T47D (cell line): Measurements from ENCODE around the gene ARL15.
A peak's percentile ranks its signal among the peaks of the same experiment; 100 is the strongest.

Experiments used
- DNase-seq, 2 experiments: peaks; one replicate each; pipeline versions ENCODE4 v3.0.0 to v3.0.0-alpha.2; 2011 to 2012; ENCODE audit warnings: low read depth in 1 of 2, low spot score in 1 of 2
- JUND ChIP-seq: IDR thresholded peaks from 2 replicates; pipeline ENCODE4 v1.6.1; 2012; ENCODE audit warnings: low read depth
- in situ Hi-C: cut with HindIII; loops from 2 replicates; pipeline ENCODE4 v1.10.0; 2016; ENCODE audit warnings: low sequenced_read_pairs, low pct_unique_long_range_greater_than_20kb

The ARL15 gene

DNA sequence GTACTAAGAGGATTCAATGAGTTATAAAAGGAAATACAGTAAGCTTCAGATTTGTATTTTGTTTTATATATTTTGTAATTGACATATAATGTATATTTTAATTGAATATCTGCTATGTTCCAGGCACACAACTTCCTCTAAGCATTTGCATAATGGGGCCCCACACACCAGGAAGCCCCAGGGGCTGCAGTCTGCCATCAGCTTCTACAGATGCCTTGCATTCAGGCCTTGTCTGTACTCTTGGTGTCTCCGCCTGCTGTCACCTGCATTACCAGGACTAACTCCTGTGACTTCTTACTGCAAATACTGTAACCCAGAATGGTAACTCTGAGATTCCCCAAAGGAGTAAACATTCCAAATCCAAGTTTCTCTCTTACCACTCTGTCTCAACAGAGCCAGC lies 20.6 kb downstream of the ARL15 start:
- TF ChIP-seq JUND, result no peak
- in situ Hi-C loops, result no loop called here
- no peak for DNase-seq

- in situ Hi-C loops, result no loop called here
- DNase-seq, result no peak
- TF ChIP-seq JUND, result no peak
Measured at GRCh38 chr5:54288568-54289217, 21.7 kb downstream of the ARL15 start.

GRCh38 chr5:54285686-54286085 lies 24.7 kb downstream of the ARL15 start:
- in situ Hi-C loops, result no loop called here
- TF ChIP-seq JUND, result no peak

DNA sequence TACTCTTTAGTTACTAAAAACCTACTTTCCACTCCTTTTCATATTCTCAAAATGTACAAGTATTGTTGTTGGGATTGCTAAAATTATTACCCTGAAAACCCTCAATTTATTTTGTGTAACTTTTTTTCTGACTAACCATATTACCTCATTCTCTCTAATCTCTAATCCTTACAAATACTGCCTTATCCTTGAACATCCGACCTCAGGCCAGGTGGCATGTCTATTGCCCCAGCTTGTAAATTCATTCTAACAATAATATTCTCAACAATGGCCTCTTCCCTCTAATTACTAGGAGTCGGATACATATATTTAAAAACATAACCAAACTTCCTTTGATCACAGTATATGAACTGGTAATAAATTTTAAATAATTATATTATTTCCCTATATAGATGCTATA lies 25.8 kb downstream of the ARL15 start:
- in situ Hi-C loops, result no loop called here
- DNase-seq, result no peak
- no peak for TF ChIP-seq JUND

More at GRCh38 chr5:54285686-54286085, 24.7 kb downstream of the ARL15 start:
- DNase-seq, result no peak

DNA sequence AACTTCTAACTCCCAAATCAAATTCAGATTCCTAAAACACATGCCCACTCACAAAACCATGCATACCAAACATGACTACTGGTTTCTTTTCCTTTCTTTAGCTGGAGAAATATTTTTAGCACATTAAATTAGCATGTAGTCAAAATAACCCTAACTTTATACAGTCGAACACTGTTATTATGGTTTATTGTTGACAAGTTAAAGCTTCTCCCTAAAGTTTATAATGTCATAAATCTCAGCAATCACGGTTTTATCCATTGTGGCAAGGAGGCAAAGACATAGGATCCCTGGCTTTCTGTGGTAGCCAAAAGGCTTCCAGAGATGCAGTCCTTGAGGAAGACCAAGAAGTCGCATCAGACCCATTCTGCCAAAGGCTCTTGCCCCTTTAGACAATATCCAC lies 27.5 kb downstream of the ARL15 start:
- in situ Hi-C loops, result no loop called here
- no peak for DNase-seq
- no peak for TF ChIP-seq JUND

DNA sequence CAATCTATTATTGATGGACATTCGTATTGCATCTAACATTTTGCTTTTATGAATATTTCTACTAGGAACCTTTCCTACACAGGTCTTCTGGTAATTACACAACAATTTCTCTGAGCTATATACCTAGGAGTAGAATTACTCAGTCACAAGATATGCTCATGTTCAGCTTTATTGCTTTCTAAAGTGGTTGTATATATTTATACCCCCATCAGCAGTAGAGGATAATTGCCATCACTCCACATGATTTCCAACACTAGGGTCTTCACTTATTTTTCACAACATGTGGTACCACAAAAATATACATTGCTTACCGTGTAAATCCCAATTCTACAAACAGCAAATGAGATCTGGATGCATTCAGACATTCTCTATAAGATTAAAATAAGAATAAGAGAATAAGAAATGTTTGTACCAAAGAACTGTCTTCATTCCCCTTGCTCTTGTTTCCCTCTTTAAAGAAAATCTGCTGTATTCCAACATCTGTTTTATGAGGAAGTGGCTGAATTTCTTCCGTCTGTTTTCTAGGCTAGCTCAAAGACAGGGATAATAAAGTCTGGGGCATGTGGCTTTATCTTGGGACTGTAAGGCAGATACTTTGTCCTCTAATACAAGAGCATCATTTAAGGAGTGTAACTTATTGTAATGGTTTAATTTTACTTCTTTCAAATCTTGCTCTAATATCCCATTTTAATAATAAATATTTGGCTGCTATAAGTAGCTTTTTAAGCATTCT lies 28.2 kb downstream of the ARL15 start:
- in situ Hi-C loops, result no loop called here
- no peak for TF ChIP-seq JUND
- no peak for DNase-seq

DNA sequence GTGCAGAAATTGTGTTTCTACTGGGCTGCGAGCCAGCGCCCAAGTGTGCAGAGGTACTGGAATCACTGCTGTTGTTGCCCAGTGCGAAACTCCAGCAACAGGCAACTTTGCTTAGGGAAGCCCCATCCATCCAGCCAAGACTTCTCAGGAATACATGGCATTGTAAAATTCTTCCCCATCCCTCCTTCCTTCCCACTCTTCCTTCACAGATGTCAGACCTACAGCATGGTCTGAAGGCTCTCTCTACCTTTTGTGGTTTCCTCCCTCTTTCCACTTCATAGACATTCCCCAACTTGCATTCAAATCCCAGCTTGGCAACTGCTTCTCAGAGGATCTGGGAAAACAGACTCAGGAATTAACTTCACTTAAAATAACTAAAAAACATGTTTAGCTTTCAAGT lies 30.4 kb downstream of the ARL15 start:
- in situ Hi-C loops, result no loop called here
- no peak for TF ChIP-seq JUND
- no peak for DNase-seq

DNA sequence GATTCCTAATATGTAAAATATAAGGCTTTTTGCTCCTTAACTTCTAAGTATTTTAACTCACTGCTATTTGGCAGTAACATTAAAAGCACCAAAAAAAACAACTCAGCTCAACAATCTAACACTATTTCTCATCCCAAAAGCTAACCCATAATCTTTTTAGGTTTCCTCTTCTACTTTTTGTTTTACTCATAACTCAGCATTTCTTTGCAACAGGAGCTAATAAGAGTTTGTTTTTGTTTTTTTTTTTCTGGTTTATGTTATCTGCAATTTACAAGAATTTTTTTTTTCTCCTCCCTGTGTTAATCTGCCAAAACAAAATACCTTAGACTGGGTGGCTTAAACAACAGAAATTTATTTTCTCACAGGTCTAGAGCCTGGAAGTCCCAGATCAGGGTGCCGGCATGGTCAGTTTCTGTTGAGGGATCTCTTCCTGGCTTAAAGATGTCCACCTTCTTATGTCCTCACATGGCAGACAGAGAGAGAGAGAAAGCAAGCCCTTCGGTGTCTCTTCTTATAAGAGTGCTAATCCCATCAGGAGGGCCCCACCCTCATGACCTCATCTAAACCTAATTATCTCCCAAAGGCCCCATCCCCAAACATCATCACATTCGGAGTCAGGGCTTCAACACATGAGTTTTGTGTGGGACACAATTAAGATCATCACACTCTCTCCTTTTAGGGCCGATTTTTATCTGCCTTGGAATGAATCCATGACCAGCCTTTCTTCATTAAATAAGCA lies 31.2 kb downstream of the ARL15 start:
- DNase-seq, result no peak
- TF ChIP-seq JUND, result no peak
- in situ Hi-C loops, result no loop called here

DNA sequence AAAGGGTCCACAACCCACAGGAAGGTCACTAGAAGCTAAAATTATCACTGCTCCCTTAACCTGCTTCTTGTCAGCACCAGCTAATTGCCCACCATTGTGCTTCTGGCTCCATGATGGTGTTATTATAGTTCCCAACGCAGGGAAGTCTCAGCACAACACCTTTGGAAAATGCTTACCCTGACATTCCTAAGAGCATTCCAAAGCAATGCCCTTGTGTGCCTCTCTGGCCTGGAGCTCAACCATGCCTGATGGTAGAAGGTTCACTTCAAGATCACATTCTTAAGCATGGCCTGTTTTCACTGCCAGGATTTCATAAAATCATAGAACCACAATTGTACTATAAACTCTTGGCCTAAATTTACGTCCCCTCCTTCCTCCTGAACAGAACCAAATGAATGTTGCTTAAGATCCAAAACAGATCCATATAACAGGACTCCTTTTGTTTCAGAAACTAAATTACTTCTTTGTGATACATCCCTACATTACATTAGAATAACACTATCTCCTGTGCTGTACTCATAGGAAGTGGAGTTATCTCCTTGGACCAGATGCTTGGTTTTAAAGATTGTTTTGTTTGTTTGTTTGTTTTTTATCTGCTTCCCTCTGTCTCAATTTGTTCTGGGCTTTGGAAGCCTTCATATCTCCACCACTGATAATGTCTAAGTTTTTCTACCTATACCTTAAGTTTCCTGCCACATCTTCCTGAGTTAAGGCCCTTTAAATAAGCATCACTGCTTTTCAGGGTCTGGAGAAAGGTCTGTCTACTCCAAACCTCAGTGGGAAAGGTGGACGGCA lies 32.1 kb downstream of the ARL15 start:
- no peak for TF ChIP-seq JUND
- in situ Hi-C loops, result no loop called here
- DNase-seq, result peak in 1 of 2 experiments; percentile 15

DNA sequence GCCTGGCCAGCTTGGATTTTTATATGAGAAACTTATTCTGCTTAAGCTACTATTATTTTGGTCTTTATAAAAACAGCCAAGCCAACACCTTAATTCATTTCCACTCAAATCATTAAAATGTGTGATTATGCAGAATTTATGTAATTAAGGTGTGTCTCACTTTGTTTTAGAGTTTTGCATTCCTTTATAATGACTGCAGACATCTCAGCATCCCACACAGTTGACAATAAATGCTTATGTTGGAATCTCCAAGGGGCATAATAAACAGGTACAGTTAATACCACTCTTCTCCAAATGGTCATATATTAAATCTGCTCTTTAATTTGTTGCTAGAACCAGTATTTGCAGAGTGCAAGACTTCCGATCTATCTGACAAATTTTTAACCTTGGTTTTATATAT lies 34.3 kb downstream of the ARL15 start:
- TF ChIP-seq JUND, result no peak
- no peak for DNase-seq
- in situ Hi-C loops, result no loop called here

GRCh38 chr5:54275361-54275760 lies 35.0 kb downstream of the ARL15 start:
- no peak for DNase-seq
- TF ChIP-seq JUND, result no peak
- in situ Hi-C loops, result no loop called here

DNA sequence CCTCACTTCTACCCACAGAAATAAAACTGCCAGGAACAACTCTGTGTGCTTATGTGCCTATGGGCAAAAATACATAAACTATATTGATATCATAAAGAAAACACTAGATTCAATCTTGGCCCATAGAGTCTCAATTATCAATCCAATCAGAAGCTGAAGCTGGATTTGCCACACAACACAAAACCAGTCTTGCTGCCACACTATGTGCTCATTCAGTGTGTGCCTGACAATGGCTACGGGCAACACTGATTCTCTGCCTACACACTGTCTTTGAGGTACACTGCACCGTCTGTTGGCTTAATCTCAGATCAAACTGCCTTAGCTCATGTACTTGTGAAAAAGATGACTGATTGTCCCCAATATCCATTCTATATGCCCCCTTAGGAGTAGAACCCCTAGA lies 35.4 kb downstream of the ARL15 start:
- DNase-seq, result no peak
- no peak for TF ChIP-seq JUND
- in situ Hi-C loops, result no loop called here
